HepG2 (cell line): ENCODE measurements around the gene PDGFRB. TPM values are rescaled to one million over a fixed set of nuclear protein-coding genes. Genes with fewer than 3 reads are reported as not detected.

Experiments used
- ATAC-seq: fragments of 200-7000 bp; cut with Tn5 transposase; 3 replicates; pipeline ENCODE4 v1.9.1; 2020; ENCODE audit warnings: mild to moderate bottlenecking, moderate library complexity
- BruUV-seq: library from RNA; stranded (reverse); fragments of 400-500 nt; replicated peaks from 2 replicates; lab custom pipeline; 2021; lab: Mats Ljungman, UMichigan
- CTCF ChIA-PET: fragments of 300-600 bp; formaldehyde crosslinking; extraction: SDS; loops from one replicate; lab custom pipeline; 2021; ENCODE audit warnings: low total read pairs, inconsistent platforms, low intra/inter-chr PET ratio; lab: Yijun Ruan, JAX
- POLR2A ChIA-PET: fragments of 350-600 bp; sonication (Branson Sonifier 250); formaldehyde crosslinking; loops from one replicate; lab custom pipeline; 2020; ENCODE audit warnings: antibody characterized with exemption, inconsistent platforms; lab: Yijun Ruan, JAX
- DNase-seq: peaks from one replicate; pipeline ENCODE4 v3.0.0-alpha.2; 2015; ENCODE audit warnings: low spot score
- FAIRE-seq: peaks from 3 replicates; lab custom pipeline; 2011; peaks lifted over from hg19 to GRCh38; lab: Jason Lieb, UNC
- H2AFZ ChIP-seq: one replicate; pipeline ENCODE4 v1.6.1; 2011; ENCODE audit warnings: low read length, inconsistent platforms
- H3K27ac ChIP-seq: fragments of 300-600 bp; 3 replicates; pipeline ENCODE4 v1.8.0; 2011; ENCODE audit warnings: mixed run types, mild to moderate bottlenecking, mixed read lengths, low read length, inconsistent platforms; ENCODE audit not compliant: insufficient read depth; ENCODE audit errors: extremely low read length
- H3K27me3 ChIP-seq, 2 experiments: fragments of 200-600 bp in 1 of 2; 2 replicates in 1 of 2; 3 replicates in 1 of 2; pipeline versions ENCODE4 v1.6.0 to v1.8.0; 2011; ENCODE audit warnings: low read length in 2 of 2, mild to moderate bottlenecking in 2 of 2, moderate library complexity in 2 of 2, inconsistent platforms in 1 of 2; ENCODE audit not compliant: insufficient read depth in 2 of 2, control insufficient read depth in 1 of 2
- H3K36me3 ChIP-seq, 2 experiments: fragments of 200-600 bp in 1 of 2; replicated peaks in 1 of 2; 2 replicates in 1 of 2; 3 replicates in 1 of 2; pipeline versions ENCODE4 v1.5.1 to v1.8.0; 2011; ENCODE audit warnings: low read length in 2 of 2, inconsistent platforms in 1 of 2; ENCODE audit not compliant: insufficient read depth in 2 of 2, control insufficient read depth in 1 of 2
- H3K4me1 ChIP-seq: 2 replicates; pipeline ENCODE4 v1.5.1; 2012; ENCODE audit warnings: low read length, inconsistent platforms; ENCODE audit not compliant: insufficient read depth
- H3K4me2 ChIP-seq: 2 replicates; pipeline ENCODE4 v1.6.0; 2011; ENCODE audit warnings: low read depth, low read length, inconsistent platforms
- H3K4me3 ChIP-seq, 3 experiments: fragments of 200-600 bp in 1 of 3; sonication (generic), shearing (Covaris generic) in 1 of 3; replicated peaks in 1 of 3; 2 replicates each; pipeline ENCODE4 v1.5.1; 2011 to 2016; ENCODE audit warnings: low read length in 3 of 3, inconsistent platforms in 2 of 3, low read depth in 2 of 3, mild to moderate bottlenecking in 2 of 3, control low read depth in 1 of 3, mixed read lengths in 1 of 3; ENCODE audit not compliant: insufficient read depth in 1 of 3
- H3K79me2 ChIP-seq: one replicate; pipeline ENCODE4 v1.6.1; 2011; ENCODE audit warnings: low read length, inconsistent platforms; ENCODE audit not compliant: insufficient read depth
- H3K9ac ChIP-seq: 2 replicates; pipeline ENCODE4 v1.6.0; 2011; ENCODE audit warnings: mild to moderate bottlenecking, low read depth, low read length, inconsistent platforms; ENCODE audit not compliant: insufficient read depth
- H3K9me3 ChIP-seq: 2 replicates; pipeline ENCODE4 v1.5.1; 2012; ENCODE audit warnings: mild to moderate bottlenecking, low read length
- H4K20me1 ChIP-seq: 2 replicates; pipeline ENCODE4 v1.6.0; 2011; ENCODE audit warnings: inconsistent platforms, mild to moderate bottlenecking, low read length, moderate library complexity; ENCODE audit not compliant: insufficient read depth
- BRD4 ChIP-seq: sonication (generic); formaldehyde crosslinking; IDR thresholded peaks from 2 replicates; pipeline ENCODE4 v1.4.0; 2020; ENCODE audit warnings: missing genetic modification reagents
- RBM39 ChIP-seq: fragments of 200-400 bp; formaldehyde crosslinking; IDR thresholded peaks from one replicate; pipeline ENCODE4 v1.6.1; 2018; ENCODE audit warnings: antibody characterized with exemption, mild to moderate bottlenecking, low read depth, low read length; ENCODE audit not compliant: poor library complexity, severe bottlenecking
- SSRP1 ChIP-seq: IDR thresholded peaks from 2 replicates; pipeline ENCODE4 v1.6.1; 2016; ENCODE audit warnings: control low read depth
- YEATS4 ChIP-seq: sonication (generic); formaldehyde crosslinking; IDR thresholded peaks from 2 replicates; pipeline ENCODE4 v1.4.0; 2020; ENCODE audit warnings: missing genetic modification reagents, borderline replicate concordance
- ZKSCAN1 ChIP-seq: fragments of 150-350 bp; IDR thresholded peaks from 2 replicates; pipeline ENCODE4 v1.6.1; 2014; ENCODE audit warnings: low read length
- ZNF513 ChIP-seq: sonication (generic); formaldehyde crosslinking; conservative IDR thresholded peaks from 2 replicates; pipeline ENCODE4 v1.5.0; 2020; ENCODE audit warnings: missing genetic modification reagents
- WGBS: methylation state at CpG from one replicate; pipeline ENCODE4 v1.1.6; 2017; ENCODE audit warnings: low lambda C conversion rate; 5-methylcytosine and 5-hydroxymethylcytosine counted together
- in situ Hi-C: cut with HindIII; loops from 2 replicates; pipeline ENCODE4 v1.10.0; 2017; ENCODE audit warnings: low pct_unique_long_range_greater_than_20kb; ENCODE audit not compliant: extremely low pct_ligation_motif_present
- intact Hi-C: fragments of 100-400 bp; cut with micrococcal nuclease; formaldehyde crosslinking; loops from one replicate; pipeline ENCODE4 v1.10.0; 2022; ENCODE audit not compliant: unreplicated experiment
- polyA plus RNA-seq, 8 experiments: library from polyadenylated mRNA; depleted of rRNA in 3 of 8; stranded (reverse) in 7 of 8; unstranded in 1 of 8; fragments of >200 nt; fragmentation: Illumina TruSeq in 4 of 8; extraction: Trizol in 4 of 8; gene quantifications; 2 replicates each; pipeline versions ENCODE4 v1.2.1 to v1.2.3, GENCODE V29; 2011 to 2016; ENCODE audit warnings: low read depth in 4 of 8, missing spikeins in 1 of 8, mixed read lengths in 1 of 8; ENCODE audit not compliant: insufficient read depth in 1 of 8
- total RNA-seq, 5 experiments: library from RNA; depleted of rRNA; stranded (reverse); fragments of >200 nt; fragmentation: Illumina TruSeq; extraction: Trizol; gene quantifications; 2 replicates each; pipeline ENCODE4 v1.2.3, GENCODE V29; 2016; ENCODE audit warnings: low read depth in 1 of 5
- TF ChIP-seq, protein P1 (sequence below): sonication (generic); formaldehyde crosslinking; IDR thresholded peaks from 2 replicates; pipeline ENCODE4 v1.4.0; 2020; ENCODE audit warnings: missing genetic modification reagents
- TF ChIP-seq, protein P2 (sequence below): sonication (generic); formaldehyde crosslinking; IDR thresholded peaks from 2 replicates; pipeline ENCODE4 v1.4.0; 2020; ENCODE audit warnings: missing genetic modification reagents

PDGFRB gene
- total and polyA plus RNA-seq, 2 of the 13 experiments (the other 11 are each of a cell fraction or from before 2014, with no cell fraction given): 4.0 to 21.0 TPM

DNA sequence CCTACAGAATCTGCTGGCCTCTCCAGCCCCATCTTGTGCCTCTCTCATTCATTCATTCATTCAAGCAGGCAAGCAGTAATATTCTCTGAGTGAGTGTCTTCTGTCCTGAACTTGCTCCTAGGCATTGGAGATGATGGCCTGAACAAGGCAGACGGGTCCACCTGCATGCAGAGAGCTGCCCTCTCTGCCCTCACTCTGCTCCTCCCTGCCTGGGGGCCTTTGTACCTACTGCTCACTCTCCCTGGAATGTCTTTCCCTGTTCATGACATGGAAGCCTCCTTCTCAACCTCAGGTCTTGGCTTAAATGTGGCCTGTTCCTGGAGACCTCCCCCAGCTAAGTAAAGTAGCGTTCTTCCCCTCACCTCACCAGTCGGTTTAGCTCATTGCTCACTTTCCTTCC lies 17.5 kb upstream of the PDGFRB start (continued):
- TF ChIP-seq, protein P1, sequence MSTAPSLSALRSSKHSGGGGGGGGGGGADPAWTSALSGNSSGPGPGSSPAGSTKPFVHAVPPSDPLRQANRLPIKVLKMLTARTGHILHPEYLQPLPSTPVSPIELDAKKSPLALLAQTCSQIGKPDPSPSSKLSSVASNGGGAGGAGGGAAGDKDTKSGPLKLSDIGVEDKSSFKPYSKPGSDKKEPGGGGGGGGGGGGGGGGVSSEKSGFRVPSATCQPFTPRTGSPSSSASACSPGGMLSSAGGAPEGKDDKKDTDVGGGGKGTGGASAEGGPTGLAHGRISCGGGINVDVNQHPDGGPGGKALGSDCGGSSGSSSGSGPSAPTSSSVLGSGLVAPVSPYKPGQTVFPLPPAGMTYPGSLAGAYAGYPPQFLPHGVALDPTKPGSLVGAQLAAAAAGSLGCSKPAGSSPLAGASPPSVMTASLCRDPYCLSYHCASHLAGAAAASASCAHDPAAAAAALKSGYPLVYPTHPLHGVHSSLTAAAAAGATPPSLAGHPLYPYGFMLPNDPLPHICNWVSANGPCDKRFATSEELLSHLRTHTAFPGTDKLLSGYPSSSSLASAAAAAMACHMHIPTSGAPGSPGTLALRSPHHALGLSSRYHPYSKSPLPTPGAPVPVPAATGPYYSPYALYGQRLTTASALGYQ (CRISPR knock-in tag): no peak

DNA sequence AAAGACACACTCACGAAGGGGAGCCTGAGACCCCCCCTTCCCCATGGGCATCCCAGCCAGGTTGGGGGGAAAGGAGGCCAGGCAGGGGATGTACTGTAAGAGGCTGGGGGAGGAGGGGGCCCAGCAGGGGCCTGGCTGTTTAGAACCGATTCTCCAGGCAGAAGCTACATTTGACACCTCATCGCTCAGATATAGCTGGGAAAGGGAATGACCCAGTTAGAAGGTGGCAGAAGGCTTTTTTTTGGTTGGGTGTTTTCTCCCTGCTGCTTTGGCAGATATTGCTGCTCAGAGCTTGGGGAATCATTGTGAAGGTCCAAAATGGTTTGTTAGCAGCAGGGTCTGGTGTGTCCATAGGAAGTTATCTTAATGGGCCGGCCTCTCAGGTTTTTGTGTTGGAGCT lies 16.9 kb upstream of the PDGFRB start:
- in situ Hi-C loops: no loop called here
- no peak overlapping the region for H2AFZ ChIP-seq
- peaks cover 10% of the 10 kb centered on the region for H3K4me1 ChIP-seq
- no peaks in the 10 kb centered on the region for H3K36me3 ChIP-seq
- intact Hi-C loops: no loop called here
- CTCF ChIA-PET: no interaction called here
- DNase-seq (no peak), ATAC-seq (no peak), FAIRE-seq (no peak)
- no peaks in the 10 kb centered on the region for H4K20me1 ChIP-seq
- peaks cover 0 to 23% of the 10 kb centered on the region in 2 experiments; a peak in 3 of 5 replicates for H3K27me3 ChIP-seq
- TF ChIP-seq, protein P2, sequence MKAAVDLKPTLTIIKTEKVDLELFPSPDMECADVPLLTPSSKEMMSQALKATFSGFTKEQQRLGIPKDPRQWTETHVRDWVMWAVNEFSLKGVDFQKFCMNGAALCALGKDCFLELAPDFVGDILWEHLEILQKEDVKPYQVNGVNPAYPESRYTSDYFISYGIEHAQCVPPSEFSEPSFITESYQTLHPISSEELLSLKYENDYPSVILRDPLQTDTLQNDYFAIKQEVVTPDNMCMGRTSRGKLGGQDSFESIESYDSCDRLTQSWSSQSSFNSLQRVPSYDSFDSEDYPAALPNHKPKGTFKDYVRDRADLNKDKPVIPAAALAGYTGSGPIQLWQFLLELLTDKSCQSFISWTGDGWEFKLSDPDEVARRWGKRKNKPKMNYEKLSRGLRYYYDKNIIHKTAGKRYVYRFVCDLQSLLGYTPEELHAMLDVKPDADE (CRISPR knock-in tag): no peak
- TF ChIP-seq ZKSCAN1 (no peak), BRD4 (CRISPR knock-in tag) (no peak), ZNF513 (CRISPR knock-in tag) (no peak), YEATS4 (CRISPR knock-in tag) (no peak), SSRP1 (no peak), RBM39 (no peak)
- no peaks in the 10 kb centered on the region for H3K79me2 ChIP-seq
- H3K9ac ChIP-seq: no peak overlapping the region
- no TSS peak for BruUV-seq
- no peak overlapping the region for H3K4me2 ChIP-seq
- POLR2A ChIA-PET: no interaction called here
- H3K9me3 ChIP-seq: no peaks in the 10 kb centered on the region
- no peak overlapping the region for H3K4me3 ChIP-seq
- H3K27ac ChIP-seq: no peak overlapping the region
- 8% methylated on average over 3 of the region's 4 CpGs for WGBS
